Neural cell (in vitro differentiated cells): ENCODE measurements around the gene SLC2A5. TPM values are rescaled to one million over a fixed set of nuclear protein-coding genes. Genes with fewer than 3 reads are reported as not detected.

Experiments
- H2AFZ ChIP-seq: fragments of 200-600, 300-800 bp; sonication (generic), shearing (Covaris generic); 2 replicates; pipeline ENCODE4 v1.6.0; 2014; ENCODE audit warnings: low read depth, mild to moderate bottlenecking, antibody characterized with exemption, low read length, moderate library complexity
- H3F3A ChIP-seq: fragments of 200-600 bp; shearing (Covaris generic); 2 replicates; pipeline ENCODE4 v1.6.1; 2016; ENCODE audit warnings: mild to moderate bottlenecking, moderate library complexity, mixed read lengths, antibody characterized with exemption, low read length; ENCODE audit not compliant: insufficient read depth, poor library complexity, severe bottlenecking
- H3K27ac ChIP-seq: fragments of 200-600, 300-800 bp; sonication (generic), shearing (Covaris generic); 2 replicates; pipeline ENCODE4 v1.5.1; 2014; ENCODE audit warnings: mild to moderate bottlenecking, low read length, moderate library complexity
- H3K27me3 ChIP-seq: fragments of 300-800, 200-600 bp; sonication (generic), shearing (Covaris generic); 2 replicates; pipeline ENCODE4 v1.6.0; 2014; ENCODE audit warnings: mild to moderate bottlenecking, low read depth, low read length, moderate library complexity; ENCODE audit not compliant: insufficient read depth
- H3K36me3 ChIP-seq: fragments of 300-800, 200-600 bp; sonication (generic), shearing (Covaris generic); 2 replicates; pipeline ENCODE4 v1.5.1; 2014; ENCODE audit warnings: mild to moderate bottlenecking, antibody characterized with exemption, low read length, moderate library complexity; ENCODE audit not compliant: insufficient read depth
- H3K4me2 ChIP-seq: fragments of 300-800, 200-600 bp; sonication (generic), shearing (Covaris generic); 2 replicates; pipeline ENCODE4 v1.6.0; 2014; ENCODE audit warnings: mild to moderate bottlenecking, low read length
- H3K4me3 ChIP-seq: fragments of 300-800, 200-600 bp; sonication (generic), shearing (Covaris generic); 2 replicates; pipeline ENCODE4 v1.5.1; 2014; ENCODE audit warnings: mild to moderate bottlenecking, low read length, moderate library complexity
- H3K79me2 ChIP-seq: fragments of 200-600 bp; shearing (Covaris generic); replicated peaks from 2 replicates; pipeline ENCODE4 v1.6.0; 2014; ENCODE audit warnings: mild to moderate bottlenecking, low read length, moderate library complexity; ENCODE audit not compliant: insufficient read depth
- H3K9ac ChIP-seq: fragments of 300-800, 200-600 bp; sonication (generic), shearing (Covaris generic); 2 replicates; pipeline ENCODE4 v1.6.1; 2016; ENCODE audit warnings: mild to moderate bottlenecking, low read length, mixed read lengths
- H3K9me2 ChIP-seq: fragments of 200-600 bp; shearing (Covaris generic); 2 replicates; pipeline ENCODE4 v1.6.1; 2016; ENCODE audit warnings: mild to moderate bottlenecking, low read length, mixed read lengths; ENCODE audit not compliant: insufficient read depth
- H3K9me3 ChIP-seq: fragments of 200-600, 300-800 bp; sonication (generic), shearing (Covaris generic); 2 replicates; pipeline ENCODE4 v1.6.1; 2016; ENCODE audit warnings: mild to moderate bottlenecking, mixed run types, low read length, moderate library complexity, mixed read lengths
- H4K20me1 ChIP-seq: fragments of 200-600 bp; shearing (Covaris generic); 2 replicates; pipeline ENCODE4 v1.6.1; 2016; ENCODE audit warnings: mild to moderate bottlenecking, mixed run types; ENCODE audit not compliant: insufficient read depth
- CTCF ChIP-seq: fragments of 450-650 bp; IDR thresholded peaks from 2 replicates; pipeline ENCODE4 v1.5.1; 2014; ENCODE audit warnings: antibody characterized with exemption, mild to moderate bottlenecking, moderate library complexity; ENCODE audit not compliant: poor library complexity, severe bottlenecking
- EP300 ChIP-seq: fragments of 450-650 bp; conservative IDR thresholded peaks from 2 replicates; pipeline ENCODE4 v1.6.1; 2014; ENCODE audit warnings: antibody characterized with exemption, mild to moderate bottlenecking, moderate library complexity; ENCODE audit not compliant: poor library complexity, severe bottlenecking
- EZH2 ChIP-seq: fragments of 200-600, 300-800 bp; shearing (Covaris generic), sonication (generic); IDR thresholded peaks from 2 replicates; pipeline ENCODE4 v1.6.1; 2014; ENCODE audit warnings: antibody characterized with exemption, low read length, borderline replicate concordance, mild to moderate bottlenecking; ENCODE audit not compliant: insufficient read depth, poor library complexity, severe bottlenecking
- MXI1 ChIP-seq: fragments of 450-650 bp; conservative IDR thresholded peaks from 2 replicates; pipeline ENCODE4 v1.6.1; 2014; ENCODE audit warnings: antibody characterized with exemption, mild to moderate bottlenecking; ENCODE audit not compliant: poor library complexity, severe bottlenecking
- POLR2AphosphoS5 ChIP-seq: IDR thresholded peaks from 2 replicates; pipeline ENCODE4 v1.6.1; 2012
- RAD21 ChIP-seq: fragments of 450-650 bp; conservative IDR thresholded peaks from 2 replicates; pipeline ENCODE4 v1.6.1; 2014; ENCODE audit warnings: antibody characterized with exemption, mild to moderate bottlenecking, moderate library complexity
- REST ChIP-seq: IDR thresholded peaks from 2 replicates; pipeline ENCODE4 v1.6.1; 2012; ENCODE audit warnings: borderline replicate concordance
- SMC3 ChIP-seq: fragments of 450-650 bp; conservative IDR thresholded peaks from 2 replicates; pipeline ENCODE4 v1.6.1; 2014; ENCODE audit warnings: antibody characterized with exemption, mild to moderate bottlenecking, moderate library complexity; ENCODE audit not compliant: poor library complexity
- TAF1 ChIP-seq: IDR thresholded peaks from 2 replicates; pipeline ENCODE4 v1.6.1; 2012; ENCODE audit warnings: low read depth
- polyA plus RNA-seq: library from polyadenylated mRNA; depleted of rRNA; stranded (reverse); fragments of >200 nt; gene quantifications from 2 replicates; pipeline ENCODE4 v1.2.3, GENCODE V29; 2014

Gene SLC2A5
- polyA plus RNA-seq, 1 donor from 2014 or later, result not detected

- Histone ChIP-seq H3K9ac (no peak overlapping the region), H3K27ac (no peak overlapping the region), H3K9me2 (no peaks in the 10 kb centered on the region), H3K27me3 (no peaks in the 10 kb centered on the region), H4K20me1 (no peaks in the 10 kb centered on the region), H2AFZ (no peak overlapping the region), H3K79me2 (no peaks in the 10 kb centered on the region), H3K4me2 (no peak overlapping the region), H3K9me3 (no peaks in the 10 kb centered on the region), H3K4me3 (no peak overlapping the region), H3F3A (no peaks in the 10 kb centered on the region), H3K36me3 (no peaks in the 10 kb centered on the region)
- TF ChIP-seq CTCF (no peak), EP300 (no peak), POLR2AphosphoS5 (no peak), RAD21 (no peak), MXI1 (no peak), TAF1 (no peak), SMC3 (no peak), EZH2 (no peak), REST (no peak)
These were observed 79.6 kb downstream of the SLC2A5 start for GRCh38 chr1:8989821-8990220.

- no peaks in the 10 kb centered on the region for H3K27me3 ChIP-seq
- no peaks in the 10 kb centered on the region for H3K79me2 ChIP-seq
- H3K36me3 ChIP-seq, result no peaks in the 10 kb centered on the region
- H2AFZ ChIP-seq, result no peak overlapping the region
- TF ChIP-seq CTCF, result no peak
- no peak for TF ChIP-seq REST
- no peak for TF ChIP-seq TAF1
- TF ChIP-seq SMC3, result no peak
- no peak for TF ChIP-seq MXI1
- TF ChIP-seq RAD21, result no peak
- no peak for TF ChIP-seq POLR2AphosphoS5
- TF ChIP-seq EZH2, result no peak
- H3K9ac ChIP-seq, result no peak overlapping the region
- H3F3A ChIP-seq, result no peaks in the 10 kb centered on the region
- H4K20me1 ChIP-seq, result no peaks in the 10 kb centered on the region
- no peaks in the 10 kb centered on the region for H3K9me2 ChIP-seq
- no peaks in the 10 kb centered on the region for H3K9me3 ChIP-seq
- no peak overlapping the region for H3K4me3 ChIP-seq
- H3K4me2 ChIP-seq, result no peak overlapping the region
- no peak overlapping the region for H3K27ac ChIP-seq
These were observed 80.4 kb downstream of the SLC2A5 start for GRCh38 chr1:8989061-8989460.
